Neuronal stem cell (in vitro differentiated cells): ENCODE data around the gene PTGES2.
"Not testable (repeated sequence)": the region's sequence is repeated elsewhere in the genome, so short reads cannot be mapped to it uniquely, and the experiment has no call there.

ENCODE experiments used
- DNase-seq: peaks from one replicate; pipeline ENCODE4 v3.0.0-alpha.2; 2013; ENCODE audit warnings: low spot score
- H2AFZ ChIP-seq: one replicate; pipeline ENCODE4 v1.6.1; 2013; ENCODE audit warnings: mild to moderate bottlenecking, low read length, inconsistent platforms
- H2AK5ac ChIP-seq: 2 replicates; pipeline ENCODE4 v1.6.1; 2013; ENCODE audit warnings: low read depth, mild to moderate bottlenecking, inconsistent platforms, low read length, moderate library complexity, mixed read lengths
- H2BK120ac ChIP-seq: 2 replicates; pipeline ENCODE4 v1.6.1; 2013; ENCODE audit warnings: low read depth, mild to moderate bottlenecking, inconsistent platforms, low read length, moderate library complexity, mixed read lengths
- H2BK12ac ChIP-seq: one replicate; pipeline ENCODE4 v1.6.1; 2013; ENCODE audit warnings: low read length, inconsistent platforms
- H2BK15ac ChIP-seq: 2 replicates; pipeline ENCODE4 v1.6.1; 2013; ENCODE audit warnings: mild to moderate bottlenecking, low read length, inconsistent platforms, mixed read lengths
- H2BK5ac ChIP-seq: one replicate; pipeline ENCODE4 v1.6.1; 2013; ENCODE audit warnings: inconsistent platforms, mild to moderate bottlenecking, low read length, moderate library complexity
- H3K14ac ChIP-seq: one replicate; pipeline ENCODE4 v1.6.1; 2013; ENCODE audit warnings: low read length, inconsistent platforms
- H3K18ac ChIP-seq: 2 replicates; pipeline ENCODE4 v1.6.1; 2013; ENCODE audit warnings: low read length, inconsistent platforms
- H3K23ac ChIP-seq: 2 replicates; pipeline ENCODE4 v1.6.1; 2013; ENCODE audit warnings: low read depth, mild to moderate bottlenecking, mixed read lengths, low read length, inconsistent platforms; ENCODE audit not compliant: poor library complexity
- H3K27ac ChIP-seq: replicated peaks from 3 replicates; pipeline ENCODE4 v1.5.1; 2013; ENCODE audit warnings: low read length, inconsistent platforms
- H3K27me3 ChIP-seq, 3 experiments: 2 replicates each; pipeline ENCODE4 v1.6.1; 2013; ENCODE audit warnings: low read length in 3 of 3, mild to moderate bottlenecking in 2 of 3, inconsistent platforms in 1 of 3, low read depth in 1 of 3, mixed read lengths in 1 of 3, moderate library complexity in 1 of 3; ENCODE audit not compliant: control insufficient read depth in 3 of 3, insufficient read depth in 3 of 3
- H3K36me3 ChIP-seq, 2 donors: replicated peaks in 1 of 2; 2 replicates each; pipeline ENCODE4 v1.6.1; 2013; ENCODE audit warnings: low read length in 2 of 2; ENCODE audit not compliant: control insufficient read depth in 2 of 2, insufficient read depth in 2 of 2
- H3K4ac ChIP-seq: 2 replicates; pipeline ENCODE4 v1.6.1; 2013; ENCODE audit warnings: inconsistent platforms, mild to moderate bottlenecking, low read length, moderate library complexity
- H3K4me1 ChIP-seq, 2 donors: 1 replicate in 1 of 2; 2 replicates in 1 of 2; pipeline ENCODE4 v1.6.1; 2013; ENCODE audit warnings: low read length in 2 of 2, low read depth in 1 of 2; ENCODE audit not compliant: control insufficient read depth in 2 of 2, insufficient read depth in 1 of 2
- H3K4me2 ChIP-seq: one replicate; pipeline ENCODE4 v1.6.1; 2013; ENCODE audit warnings: mild to moderate bottlenecking, low read length, inconsistent platforms; ENCODE audit not compliant: insufficient read depth, poor library complexity, severe bottlenecking
- H3K4me3 ChIP-seq, 2 donors: 2 replicates each; pipeline ENCODE4 v1.5.1; 2013; ENCODE audit warnings: low read length in 2 of 2, mild to moderate bottlenecking in 2 of 2, inconsistent platforms in 1 of 2, moderate library complexity in 1 of 2
- H3K79me1 ChIP-seq: one replicate; pipeline ENCODE4 v1.6.1; 2013; ENCODE audit warnings: low read depth, mild to moderate bottlenecking, inconsistent platforms, low read length, moderate library complexity
- H3K9ac ChIP-seq: one replicate; pipeline ENCODE4 v1.6.1; 2013; ENCODE audit warnings: mild to moderate bottlenecking, low read depth, low read length, inconsistent platforms; ENCODE audit not compliant: poor library complexity
- H3K9me3 ChIP-seq, 2 donors: replicated peaks in 1 of 2; 2 replicates each; pipeline versions ENCODE3 to v1.6.1; 2013; ENCODE audit warnings: low read length in 2 of 2, mild to moderate bottlenecking in 2 of 2, inconsistent platforms in 1 of 2, low read depth in 1 of 2, mixed read lengths in 1 of 2, moderate library complexity in 1 of 2; ENCODE audit not compliant: control insufficient read depth in 2 of 2, insufficient read depth in 1 of 2
- H4K8ac ChIP-seq: one replicate; pipeline ENCODE4 v1.6.1; 2013; ENCODE audit warnings: low read depth, mild to moderate bottlenecking, inconsistent platforms, low read length, moderate library complexity
- H4K91ac ChIP-seq: one replicate; pipeline ENCODE4 v1.6.1; 2013; ENCODE audit warnings: low read length, low read depth, mild to moderate bottlenecking, inconsistent platforms; ENCODE audit not compliant: poor library complexity
- WGBS, 2 donors: extraction: QIAGEN DNeasy Blood & Tissue Kit; methylation state at CpG; one replicate each; pipeline ENCODE4 v1.1.7; 2013; ENCODE audit warnings: missing lambda C conversion rate in 2 of 2, mixed read lengths in 1 of 2; ENCODE audit not compliant: insufficient read length in 2 of 2, insufficient replicate concordance in 1 of 2; ENCODE audit errors: extremely low coverage in 2 of 2; 5-methylcytosine and 5-hydroxymethylcytosine counted together

PTGES2 gene

GRCh38 chr9:128073253-128073886 is 54.2 kb downstream of the PTGES2 start:
- H3K9ac ChIP-seq, result no peak overlapping the region
- H3K14ac ChIP-seq, result no peak overlapping the region
- no peak overlapping the region for H3K4me3 ChIP-seq
- H3K4me1 ChIP-seq, result peaks cover 15 to 19% of the 10 kb centered on the region in 2 donors
- no CpG with 5 or more reads among the region's 7 CpGs for WGBS, 2 donors
- no peak overlapping the region for H2BK5ac ChIP-seq
- H3K27me3 ChIP-seq, result no peaks in the 10 kb centered on the region
- DNase-seq, result no peak
- no peak overlapping the region for H4K8ac ChIP-seq
- peaks cover 0 to 4% of the 10 kb centered on the region in 2 donors for H3K9me3 ChIP-seq
- no peak overlapping the region for H3K27ac ChIP-seq
- H4K91ac ChIP-seq, result no peak overlapping the region
- H2BK15ac ChIP-seq, result no peak overlapping the region
- no peak overlapping the region for H3K4me2 ChIP-seq
- H2BK120ac ChIP-seq, result no peak overlapping the region
- no peak overlapping the region for H2AK5ac ChIP-seq
- no peak overlapping the region for H3K4ac ChIP-seq
- H2BK12ac ChIP-seq, result no peak overlapping the region
- no peak overlapping the region for H3K23ac ChIP-seq
- H3K79me1 ChIP-seq, result no peaks in the 10 kb centered on the region
- no peak overlapping the region for H3K18ac ChIP-seq
- H3K36me3 ChIP-seq, result peaks cover 0 to 4% of the 10 kb centered on the region in 2 donors
- no peak overlapping the region for H2AFZ ChIP-seq

DNA sequence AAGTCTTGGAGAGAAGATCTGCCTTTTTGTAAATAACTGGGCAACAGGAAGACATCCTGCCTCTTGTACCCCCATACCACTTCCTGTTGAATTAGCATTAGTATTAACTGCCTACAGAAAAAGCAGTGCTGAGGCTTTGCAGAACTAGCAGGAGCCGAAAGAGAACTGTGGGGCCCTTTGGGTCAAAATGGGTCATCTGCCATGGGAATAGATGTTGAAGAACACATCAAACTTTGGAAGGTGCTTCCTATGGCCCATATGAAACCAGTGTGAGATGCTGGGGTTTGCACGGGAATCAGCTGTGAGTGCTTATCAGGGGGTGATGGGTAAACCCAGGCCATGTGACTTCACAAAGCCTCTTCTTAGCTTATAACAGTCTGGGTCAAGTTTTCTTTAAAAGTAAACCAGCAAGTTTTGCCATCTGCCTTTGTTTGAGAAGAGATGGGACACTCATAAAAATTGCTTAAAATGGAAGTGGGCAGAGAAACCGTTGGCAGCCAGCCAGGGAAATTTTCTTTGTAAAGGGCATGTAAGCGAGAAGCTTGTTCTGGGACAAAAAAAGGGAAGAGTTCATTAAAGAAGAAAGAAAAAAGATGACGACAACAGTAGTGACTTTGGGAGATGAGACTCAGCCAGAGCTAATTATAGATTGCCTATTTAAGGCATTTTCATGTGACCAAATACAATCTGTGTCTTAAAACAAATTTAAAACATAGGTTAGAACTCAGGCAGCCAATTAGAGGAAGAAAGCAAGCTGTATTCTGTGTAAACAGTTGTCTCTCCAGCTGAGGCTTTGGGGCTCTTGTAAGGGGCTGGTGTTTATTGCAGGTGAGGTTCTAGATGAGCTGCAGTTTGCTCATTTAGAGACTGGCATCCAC is 55.1 kb downstream of the PTGES2 start:
- Histone ChIP-seq H2BK120ac (no peak overlapping the region), H3K23ac (no peak overlapping the region), H3K27me3 (no peaks in the 10 kb centered on the region), H3K27ac (no peak overlapping the region), H3K4ac (no peak overlapping the region), H3K36me3 (peaks cover 0 to 4% of the 10 kb centered on the region in 2 donors), H2AK5ac (no peak overlapping the region), H3K4me3 (no peak overlapping the region), H2BK12ac (no peak overlapping the region), H4K8ac (no peak overlapping the region), H2BK15ac (no peak overlapping the region), H2AFZ (no peak overlapping the region), H3K9ac (no peak overlapping the region), H3K9me3 (peaks cover 0 to 4% of the 10 kb centered on the region in 2 donors), H2BK5ac (no peak overlapping the region), H3K79me1 (no peaks in the 10 kb centered on the region), H3K18ac (no peak overlapping the region), H3K4me1 (peaks cover 13 to 19% of the 10 kb centered on the region in 2 donors), H3K14ac (no peak overlapping the region), H3K4me2 (no peak overlapping the region), H4K91ac (no peak overlapping the region)
- WGBS, 2 donors, result no CpG with 5 or more reads among the region's 5 CpGs
- DNase-seq, result no peak

- not testable (repeated sequence) for H3K9ac ChIP-seq, H3K4me3 ChIP-seq, H3K36me3 ChIP-seq, H2BK15ac ChIP-seq, H2AFZ ChIP-seq, H2BK5ac ChIP-seq, H4K91ac ChIP-seq, H3K18ac ChIP-seq, H3K9me3 ChIP-seq, H3K27me3 ChIP-seq, H3K27ac ChIP-seq, H2BK12ac ChIP-seq, H3K79me1 ChIP-seq, DNase-seq, H3K4ac ChIP-seq, H3K14ac ChIP-seq, H2AK5ac ChIP-seq, H2BK120ac ChIP-seq, H3K23ac ChIP-seq, H3K4me2 ChIP-seq, H4K8ac ChIP-seq
- no CpG with 5 or more reads among the region's 12 CpGs for WGBS, 2 donors
- peaks cover 16 to 19% of the 10 kb centered on the region in 2 donors for H3K4me1 ChIP-seq
These were observed 56.1 kb downstream of the PTGES2 start for GRCh38 chr9:128071475-128071874.

- Histone ChIP-seq H3K4ac (no peak overlapping the region), H3K9me3 (peaks cover 0 to 8% of the 10 kb centered on the region in 2 donors), H2BK5ac (no peak overlapping the region), H2BK15ac (no peak overlapping the region), H2AFZ (no peak overlapping the region), H3K36me3 (no peaks in the 10 kb centered on the region), H4K91ac (no peak overlapping the region), H3K27ac (no peak overlapping the region), H3K4me2 (no peak overlapping the region), H3K14ac (no peak overlapping the region), H2BK12ac (no peak overlapping the region), H3K4me1 (peaks cover 20 to 22% of the 10 kb centered on the region in 2 donors), H2AK5ac (no peak overlapping the region), H4K8ac (no peak overlapping the region), H2BK120ac (no peak overlapping the region), H3K27me3 (no peaks in the 10 kb centered on the region), H3K23ac (no peak overlapping the region), H3K4me3 (no peak overlapping the region), H3K79me1 (peaks cover 5% of the 10 kb centered on the region), H3K18ac (no peak overlapping the region), H3K9ac (no peak overlapping the region)
- no peak for DNase-seq
- WGBS, 2 donors, result no CpG with 5 or more reads among the region's 7 CpGs
These were observed 56.7 kb downstream of the PTGES2 start for GRCh38 chr9:128070874-128071273.
